IMR-90 (cell line): ENCODE data around the gene KCNT2. TPM values are rescaled to one million over a fixed set of nuclear protein-coding genes. Genes with fewer than 3 reads are reported as not detected.

Experiments
- ATAC-seq: fragments of 200-7000 bp; cut with Tn5 transposase; 2 replicates; pipeline ENCODE4 v1.9.1; 2020; ENCODE audit warnings: low read depth, mild to moderate bottlenecking, moderate library complexity
- BruUV-seq: library from RNA; stranded (reverse); fragments of 400-500 nt; replicated peaks from 2 replicates; lab custom pipeline; 2021; lab: Mats Ljungman, UMichigan
- CTCF ChIA-PET: fragments of 300-600 bp; formaldehyde crosslinking; extraction: SDS; loops from one replicate; lab custom pipeline; 2021; ENCODE audit warnings: antibody characterized with exemption; lab: Yijun Ruan, JAX
- POLR2A ChIA-PET: fragments of 300-600 bp; sonication (Branson Sonifier 250); formaldehyde crosslinking; loops from one replicate; lab custom pipeline; 2022; ENCODE audit warnings: antibody characterized with exemption; ENCODE audit not compliant: unreplicated experiment; lab: Charles Lee
- DNase-seq: peaks from one replicate; pipeline ENCODE4 v3.0.0; 2013
- H2AFZ ChIP-seq: replicated peaks from 2 replicates; pipeline ENCODE3; 2013; ENCODE audit warnings: low read length, mild to moderate bottlenecking; ENCODE audit not compliant: poor library complexity
- H2AK5ac ChIP-seq: 2 replicates; pipeline ENCODE4 v1.6.1; 2013; ENCODE audit warnings: low read depth, low read length, inconsistent platforms
- H2AK9ac ChIP-seq: replicated peaks from 2 replicates; pipeline ENCODE3; 2013; ENCODE audit warnings: mild to moderate bottlenecking, low read depth, low read length, moderate library complexity; ENCODE audit not compliant: poor library complexity
- H2BK120ac ChIP-seq: 2 replicates; pipeline ENCODE4 v1.6.1; 2013; ENCODE audit warnings: low read depth, low read length, inconsistent platforms
- H2BK15ac ChIP-seq: 3 replicates; pipeline ENCODE4 v1.6.1; 2013; ENCODE audit warnings: low read depth, low read length, inconsistent platforms
- H2BK20ac ChIP-seq: 2 replicates; pipeline ENCODE4 v1.6.1; 2013; ENCODE audit warnings: low read depth, mild to moderate bottlenecking, inconsistent platforms, low read length, moderate library complexity
- H2BK5ac ChIP-seq: 2 replicates; pipeline ENCODE4 v1.6.1; 2013; ENCODE audit warnings: mild to moderate bottlenecking, low read depth, low read length, inconsistent platforms; ENCODE audit not compliant: poor library complexity, severe bottlenecking
- H3K14ac ChIP-seq: replicated peaks from 2 replicates; pipeline ENCODE4 v1.6.1; 2013; ENCODE audit warnings: low read depth, low read length, inconsistent platforms
- H3K18ac ChIP-seq: 2 replicates; pipeline ENCODE4 v1.6.1; 2013; ENCODE audit warnings: low read depth, low read length, control low read depth
- H3K23ac ChIP-seq: 2 replicates; pipeline ENCODE4 v1.6.1; 2013; ENCODE audit warnings: low read depth, low read length, inconsistent platforms
- H3K27ac ChIP-seq: 2 replicates; pipeline ENCODE4 v1.5.1; 2013; ENCODE audit warnings: mild to moderate bottlenecking, control low read depth, low read length; ENCODE audit not compliant: insufficient read depth
- H3K27me3 ChIP-seq: 2 replicates; pipeline ENCODE4 v1.6.1; 2013; ENCODE audit warnings: low read length; ENCODE audit not compliant: control insufficient read depth, insufficient read depth
- H3K36me3 ChIP-seq: 2 replicates; pipeline ENCODE4 v1.6.1; 2013; ENCODE audit warnings: low read length, mixed read lengths; ENCODE audit not compliant: control insufficient read depth, insufficient read depth
- H3K4ac ChIP-seq: 2 replicates; pipeline ENCODE4 v1.6.1; 2013; ENCODE audit warnings: low read depth, low read length, inconsistent platforms
- H3K4me1 ChIP-seq: 2 replicates; pipeline ENCODE4 v1.6.1; 2013; ENCODE audit warnings: low read length, mixed read lengths; ENCODE audit not compliant: control insufficient read depth, insufficient read depth
- H3K4me2 ChIP-seq: 2 replicates; pipeline ENCODE4 v1.6.1; 2013; ENCODE audit warnings: low read depth, mild to moderate bottlenecking, control low read depth, low read length, moderate library complexity
- H3K4me3 ChIP-seq: 2 replicates; pipeline ENCODE4 v1.5.1; 2013; ENCODE audit warnings: low read depth, mild to moderate bottlenecking, control low read depth, low read length, moderate library complexity; ENCODE audit not compliant: insufficient read depth
- H3K56ac ChIP-seq: 2 replicates; pipeline ENCODE4 v1.6.1; 2013; ENCODE audit warnings: low read length, inconsistent platforms; ENCODE audit not compliant: insufficient read depth; ENCODE audit errors: extremely low read depth
- H3K79me1 ChIP-seq, 2 experiments: 2 replicates each; pipeline ENCODE4 v1.6.1; 2013; ENCODE audit warnings: low read length in 2 of 2, inconsistent platforms in 1 of 2, low read depth in 1 of 2
- H3K9ac ChIP-seq: 2 replicates; pipeline ENCODE4 v1.6.1; 2013; ENCODE audit warnings: low read depth, low read length, control low read depth
- H3K9me1 ChIP-seq: 2 replicates; pipeline ENCODE4 v1.6.1; 2013; ENCODE audit warnings: low read length, inconsistent platforms; ENCODE audit not compliant: insufficient read depth
- H3K9me3 ChIP-seq: 2 replicates; pipeline ENCODE4 v1.6.1; 2013; ENCODE audit warnings: low read length; ENCODE audit not compliant: control insufficient read depth, insufficient read depth
- H4K20me1 ChIP-seq: 2 replicates; pipeline ENCODE4 v1.6.1; 2013; ENCODE audit warnings: low read length, inconsistent platforms; ENCODE audit not compliant: insufficient read depth
- H4K5ac ChIP-seq: 2 replicates; pipeline ENCODE4 v1.6.1; 2013; ENCODE audit warnings: mild to moderate bottlenecking, low read depth, low read length, control low read depth
- H4K8ac ChIP-seq, 2 experiments: 2 replicates each; pipeline ENCODE4 v1.6.1; 2013; ENCODE audit warnings: low read depth in 2 of 2, low read length in 2 of 2, control low read depth in 1 of 2, inconsistent platforms in 1 of 2
- H4K91ac ChIP-seq: 2 replicates; pipeline ENCODE4 v1.6.1; 2013; ENCODE audit warnings: low read depth, low read length, inconsistent platforms; ENCODE audit not compliant: insufficient read depth
- CEBPB ChIP-seq: IDR thresholded peaks from 2 replicates; pipeline ENCODE4 v1.6.1; 2012; ENCODE audit warnings: low read depth, low read length, improper control_type of control experiment
- FOS ChIP-seq: fragments of 150-350 bp; IDR thresholded peaks from 2 replicates; pipeline ENCODE4 v1.6.1; 2016; ENCODE audit warnings: low read depth, low read length
- MAFK ChIP-seq: IDR thresholded peaks from 2 replicates; pipeline ENCODE4 v1.6.1; 2012; ENCODE audit warnings: low read depth, low read length, improper control_type of control experiment
- MXI1 ChIP-seq: IDR thresholded peaks from 2 replicates; pipeline ENCODE4 v1.6.1; 2012; ENCODE audit warnings: low read depth, mild to moderate bottlenecking, low read length, moderate library complexity, borderline replicate concordance
- NFE2L2 ChIP-seq: fragments of 150-350 bp; IDR thresholded peaks from 2 replicates; pipeline ENCODE4 v1.6.1; 2016; ENCODE audit warnings: low read depth, mild to moderate bottlenecking, low read length
- POLR2A ChIP-seq: IDR thresholded peaks from 2 replicates; pipeline ENCODE4 v1.6.1; 2012; ENCODE audit warnings: mild to moderate bottlenecking, low read depth, low read length
- RAD21 ChIP-seq: IDR thresholded peaks from 2 replicates; pipeline ENCODE4 v1.6.1; 2012; ENCODE audit warnings: low read length, improper control_type of control experiment
- RFX5 ChIP-seq: IDR thresholded peaks from 2 replicates; pipeline ENCODE4 v1.8.0; 2012; ENCODE audit warnings: low read depth, mild to moderate bottlenecking, low read length, moderate library complexity
- WGBS, 2 experiments: methylation state at CpG; one replicate each; pipeline versions ENCODE4 v1.1.5 to v1.1.7; 2013; ENCODE audit warnings: missing lambda C conversion rate in 2 of 2; ENCODE audit not compliant: insufficient read length in 1 of 2; ENCODE audit errors: extremely low coverage in 2 of 2; 5-methylcytosine and 5-hydroxymethylcytosine counted together
- dilution Hi-C: fragments of 300-500 bp; cut with HindIII; formaldehyde crosslinking; loops from one replicate; pipeline ENCODE4 v1.14.3; 2018; ENCODE audit warnings: low sequenced_read_pairs; ENCODE audit not compliant: unreplicated experiment
- in situ Hi-C: fragments of 300-500 bp; cut with MboI; formaldehyde crosslinking; loops from 3 replicates; pipeline ENCODE4 v1.14.3; 2019; ENCODE audit warnings: low sequenced_read_pairs, inconsistent platforms, mixed read lengths
- intact Hi-C: fragments of 100-400 bp; cut with micrococcal nuclease; formaldehyde crosslinking; loops from 2 replicates; pipeline ENCODE4 v1.10.0; 2022
- polyA plus RNA-seq, 3 experiments: library from polyadenylated mRNA; depleted of rRNA; stranded (reverse); fragments of >200 nt; gene quantifications; 2 replicates each; pipeline ENCODE4 v1.2.3, GENCODE V29; 2012; ENCODE audit warnings: low replicate concordance in 1 of 3
- total RNA-seq: library from RNA; depleted of rRNA; stranded (reverse); fragments of >200 nt; gene quantifications from 2 replicates; pipeline ENCODE4 v1.2.3, GENCODE V29; 2012

The KCNT2 gene
- total and polyA plus RNA-seq, 2 of the 4 experiments (the other 2 are of a cell fraction), result 0.22 to 0.72 TPM

GRCh38 chr1:196481616-196482015 lies 126.6 kb downstream of the KCNT2 start:
- Histone ChIP-seq H2AK9ac (no peak overlapping the region), H3K14ac (no peak overlapping the region), H3K23ac (no peak overlapping the region), H3K4me2 (no peak overlapping the region), H3K18ac (no peak overlapping the region), H4K5ac (no peak overlapping the region), H2AFZ (no peak overlapping the region), H2BK15ac (no peak overlapping the region), H3K9me1 (no peaks in the 10 kb centered on the region), H4K91ac (no peak overlapping the region), H3K4me1 (no peaks in the 10 kb centered on the region), H2BK5ac (no peak overlapping the region), H2BK120ac (no peak overlapping the region), H3K4ac (no peak overlapping the region), H4K20me1 (no peaks in the 10 kb centered on the region), H3K27me3 (no peaks in the 10 kb centered on the region), H3K4me3 (no peak overlapping the region), H4K8ac (no peak overlapping the region), H3K27ac (no peak overlapping the region), H3K9me3 (no peaks in the 10 kb centered on the region), H2BK20ac (no peak overlapping the region), H3K36me3 (no peaks in the 10 kb centered on the region), H3K56ac (no peak overlapping the region), H3K79me1 (no peaks in the 10 kb centered on the region), H3K9ac (no peak overlapping the region), H2AK5ac (no peak overlapping the region)
- in situ Hi-C loops, result no loop called here
- POLR2A ChIA-PET, result interaction anchor here (0.5 kb wide), 1 partner anchor 1655 kb away, joined by 6 read pairs; no protein-coding TSS in a partner anchor
- DNase-seq, result peak; percentile 7
- no peak for TF ChIP-seq RFX5
- no peak for TF ChIP-seq NFE2L2
- TF ChIP-seq RAD21, result no peak
- TF ChIP-seq POLR2A, result no peak
- no peak for TF ChIP-seq CEBPB
- TF ChIP-seq MAFK, result no peak
- no peak for TF ChIP-seq MXI1
- TF ChIP-seq FOS, result no peak
- no CpG with 5 or more reads among the region's 2 CpGs for WGBS, 2 experiments
- ATAC-seq, result peak; percentile 40; the same call in 1 of the 2 replicates
- CTCF ChIA-PET, result no interaction called here
- intact Hi-C loops, result no loop called here
- dilution Hi-C loops, result no loop called here
- BruUV-seq, result no TSS peak
